ENCODE data around the gene DCPS.
A peak's percentile ranks its signal among the peaks of the same experiment; 100 is the strongest.

The DCPS gene

DNA sequence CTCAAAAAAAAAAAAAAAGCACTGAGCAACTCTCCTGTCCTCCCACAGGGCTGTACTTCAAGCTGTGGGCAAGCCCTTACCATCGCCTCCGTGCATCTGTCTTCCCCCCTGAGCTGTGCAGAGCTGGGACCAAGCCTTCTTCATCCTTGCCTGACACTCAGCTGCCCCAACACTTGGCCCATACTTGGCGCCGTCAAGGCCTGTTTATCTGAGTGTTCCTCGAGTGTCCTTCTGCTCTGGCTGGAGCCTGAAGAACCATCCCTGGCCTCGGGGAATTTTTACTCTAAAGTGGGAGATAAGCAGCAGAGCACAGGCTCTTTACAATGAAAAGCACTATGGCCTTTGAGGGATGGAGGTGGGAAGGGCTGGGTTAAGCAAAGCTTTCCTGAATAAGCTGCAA is 22.6 kb upstream of the DCPS start:
- Histone ChIP-seq H3K36me3 (ENCODE audit: control insufficient read depth in 1 of 2, insufficient read depth in 2 of 2, low read length in 2 of 2) (peaks cover 13% of the 10 kb centered on the region in 2 experiments), H2AFZ (ENCODE audit: insufficient read depth, low read length, poor library complexity) (no peak overlapping the region), H3K18ac (ENCODE audit: low read length) (no peak overlapping the region), H3K9ac (ENCODE audit: low read length) (no peak overlapping the region), H2BK5ac (ENCODE audit: low read depth, low read length, poor library complexity) (no peak overlapping the region), H3K4me1 (ENCODE audit: control insufficient read depth in 1 of 2, insufficient read depth in 2 of 2, low read length in 2 of 2) (peaks cover 6 to 17% of the 10 kb centered on the region in 2 experiments), H3K4me3 (ENCODE audit: low read depth, low read length) (no peak overlapping the region), H3K4ac (ENCODE audit: low read depth, low read length) (no peak overlapping the region), H4K12ac (ENCODE audit: low read depth, low read length) (no peak overlapping the region), H2BK120ac (ENCODE audit: insufficient read depth, low read length, poor library complexity) (no peak overlapping the region), H2BK12ac (ENCODE audit: low read length) (no peak overlapping the region), H3K9me3 (ENCODE audit: insufficient read depth, low read depth, low read length) (no peaks in the 10 kb centered on the region), H3K23ac (ENCODE audit: low read length) (no peak overlapping the region), H3K79me2 (ENCODE audit: control insufficient read depth, insufficient read depth, low read length, poor library complexity) (peaks cover 6% of the 10 kb centered on the region), H3K79me1 (ENCODE audit: low read length) (peaks cover 8% of the 10 kb centered on the region), H4K91ac (ENCODE audit: low read depth, low read length) (no peak overlapping the region), H2AK5ac (ENCODE audit: low read length) (no peak overlapping the region), H3K4me2 (ENCODE audit: low read length) (no peak overlapping the region), H3K14ac (ENCODE audit: low read length) (no peak overlapping the region), H3K27me3 (ENCODE audit: insufficient read depth, low read length) (no peaks in the 10 kb centered on the region), H3K27ac (ENCODE audit: low read depth, low read length) (no peak overlapping the region), H4K8ac (ENCODE audit: low read depth, low read length) (no peak overlapping the region)
- DNase-seq = no peak
- no CpG with 5 or more reads among the region's 6 CpGs for WGBS (ENCODE audit: extremely low coverage, insufficient coverage, insufficient read length)

DNA sequence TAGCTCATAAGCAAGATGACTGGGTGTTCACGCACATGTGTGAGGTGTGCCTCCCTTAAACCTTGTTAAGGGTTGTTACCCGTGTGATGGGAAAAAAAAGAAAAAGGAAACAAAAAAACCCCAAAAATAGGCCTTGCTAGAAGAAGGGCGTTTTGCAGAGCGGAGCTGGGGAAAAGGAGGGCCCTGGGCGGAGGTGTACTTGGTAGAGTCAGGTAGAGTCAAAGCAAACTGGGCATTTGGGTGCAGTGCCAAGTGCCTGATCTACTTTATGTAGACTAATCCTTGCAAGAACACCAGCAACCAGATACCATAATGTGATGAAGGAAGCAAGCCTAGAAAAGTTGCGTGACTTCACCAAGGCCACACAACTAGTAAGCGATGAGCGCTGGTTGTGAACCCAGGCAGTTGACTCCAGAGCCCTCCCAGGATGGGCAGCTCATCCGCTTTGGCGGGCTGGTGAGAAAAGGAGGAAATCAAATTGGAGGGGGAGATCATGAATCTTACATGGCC is 22.1 kb upstream of the DCPS start:
- H3K4me1 ChIP-seq (ENCODE audit: control insufficient read depth in 1 of 2, insufficient read depth in 2 of 2, low read length in 2 of 2) = peaks cover 6 to 17% of the 10 kb centered on the region in 2 experiments
- H3K14ac ChIP-seq (ENCODE audit: low read length) = no peak overlapping the region
- no peak overlapping the region for H3K23ac ChIP-seq (ENCODE audit: low read length)
- no peak overlapping the region for H2AK5ac ChIP-seq (ENCODE audit: low read length)
- no peaks in the 10 kb centered on the region for H3K27me3 ChIP-seq (ENCODE audit: insufficient read depth, low read length)
- H4K91ac ChIP-seq (ENCODE audit: low read depth, low read length) = no peak overlapping the region
- H3K36me3 ChIP-seq (ENCODE audit: control insufficient read depth in 1 of 2, insufficient read depth in 2 of 2, low read length in 2 of 2) = peaks cover 11 to 12% of the 10 kb centered on the region in 2 experiments
- H3K4me3 ChIP-seq (ENCODE audit: low read depth, low read length) = no peak overlapping the region
- no peak overlapping the region for H2AFZ ChIP-seq (ENCODE audit: insufficient read depth, low read length, poor library complexity)
- H3K4me2 ChIP-seq (ENCODE audit: low read length) = peak overlapping the region; percentile 62
- H3K4ac ChIP-seq (ENCODE audit: low read depth, low read length) = no peak overlapping the region
- H3K9me3 ChIP-seq (ENCODE audit: insufficient read depth, low read depth, low read length) = no peaks in the 10 kb centered on the region
- no peak overlapping the region for H3K9ac ChIP-seq (ENCODE audit: low read length)
- peaks cover 8% of the 10 kb centered on the region for H3K79me1 ChIP-seq (ENCODE audit: low read length)
- no CpG with 5 or more reads among the region's 10 CpGs for WGBS (ENCODE audit: extremely low coverage, insufficient coverage, insufficient read length)
- H2BK120ac ChIP-seq (ENCODE audit: insufficient read depth, low read length, poor library complexity) = no peak overlapping the region
- H3K27ac ChIP-seq (ENCODE audit: low read depth, low read length) = no peak overlapping the region
- no peak overlapping the region for H4K12ac ChIP-seq (ENCODE audit: low read depth, low read length)
- H2BK12ac ChIP-seq (ENCODE audit: low read length) = no peak overlapping the region
- no peak overlapping the region for H2BK5ac ChIP-seq (ENCODE audit: low read depth, low read length, poor library complexity)
- peaks cover 6% of the 10 kb centered on the region for H3K79me2 ChIP-seq (ENCODE audit: control insufficient read depth, insufficient read depth, low read length, poor library complexity)
- H3K18ac ChIP-seq (ENCODE audit: low read length) = no peak overlapping the region
- no peak for DNase-seq
- no peak overlapping the region for H4K8ac ChIP-seq (ENCODE audit: low read depth, low read length)

DNA sequence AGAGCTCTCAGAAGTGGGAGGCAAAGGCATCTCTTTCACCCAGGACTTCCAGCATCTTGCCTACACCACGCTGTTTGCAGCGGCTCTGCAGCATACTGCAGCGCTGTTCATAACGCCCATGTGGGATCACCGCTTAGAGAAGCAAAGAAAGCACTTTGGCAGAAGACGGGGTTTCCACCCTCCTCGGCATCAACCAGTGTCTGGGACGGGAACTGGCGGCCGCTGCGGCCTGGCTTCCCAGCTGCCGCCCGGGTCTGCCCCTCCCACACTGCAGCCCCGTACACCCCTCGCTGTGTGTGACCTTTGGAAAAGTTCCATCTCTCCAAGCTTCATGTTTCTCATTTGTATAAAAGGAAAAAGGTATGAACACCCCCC is 21.5 kb upstream of the DCPS start:
- Histone ChIP-seq H2BK12ac (ENCODE audit: low read length) (no peak overlapping the region), H2AFZ (ENCODE audit: insufficient read depth, low read length, poor library complexity) (peak overlapping the region; percentile 89), H3K79me1 (ENCODE audit: low read length) (peaks cover 8% of the 10 kb centered on the region), H3K9me3 (ENCODE audit: insufficient read depth, low read depth, low read length) (no peaks in the 10 kb centered on the region), H3K14ac (ENCODE audit: low read length) (peak overlapping the region; percentile 11), H4K12ac (ENCODE audit: low read depth, low read length) (peak overlapping the region; percentile 69), H3K27ac (ENCODE audit: low read depth, low read length) (no peak overlapping the region), H3K4me3 (ENCODE audit: low read depth, low read length) (peak overlapping the region; percentile 31), H2BK120ac (ENCODE audit: insufficient read depth, low read length, poor library complexity) (no peak overlapping the region), H4K8ac (ENCODE audit: low read depth, low read length) (peak overlapping the region; percentile 98), H2BK5ac (ENCODE audit: low read depth, low read length, poor library complexity) (no peak overlapping the region), H3K36me3 (ENCODE audit: control insufficient read depth in 1 of 2, insufficient read depth in 2 of 2, low read length in 2 of 2) (peaks cover 6% of the 10 kb centered on the region in 2 experiments), H3K23ac (ENCODE audit: low read length) (no peak overlapping the region), H3K9ac (ENCODE audit: low read length) (peak overlapping the region; percentile 15), H3K4ac (ENCODE audit: low read depth, low read length) (no peak overlapping the region), H3K18ac (ENCODE audit: low read length) (no peak overlapping the region), H3K79me2 (ENCODE audit: control insufficient read depth, insufficient read depth, low read length, poor library complexity) (peaks cover 6% of the 10 kb centered on the region), H3K4me2 (ENCODE audit: low read length) (peak overlapping the region; percentile 62), H3K27me3 (ENCODE audit: insufficient read depth, low read length) (no peaks in the 10 kb centered on the region), H3K4me1 (ENCODE audit: control insufficient read depth in 1 of 2, insufficient read depth in 2 of 2, low read length in 2 of 2) (peaks cover 6 to 17% of the 10 kb centered on the region in 2 experiments), H4K91ac (ENCODE audit: low read depth, low read length) (peak overlapping the region; percentile 36), H2AK5ac (ENCODE audit: low read length) (peak overlapping the region; percentile 20)
- WGBS (ENCODE audit: extremely low coverage, insufficient coverage, insufficient read length) = no CpG with 5 or more reads among the region's 15 CpGs
- peak in 1 of 2 donors; percentile 28 for DNase-seq

DNA sequence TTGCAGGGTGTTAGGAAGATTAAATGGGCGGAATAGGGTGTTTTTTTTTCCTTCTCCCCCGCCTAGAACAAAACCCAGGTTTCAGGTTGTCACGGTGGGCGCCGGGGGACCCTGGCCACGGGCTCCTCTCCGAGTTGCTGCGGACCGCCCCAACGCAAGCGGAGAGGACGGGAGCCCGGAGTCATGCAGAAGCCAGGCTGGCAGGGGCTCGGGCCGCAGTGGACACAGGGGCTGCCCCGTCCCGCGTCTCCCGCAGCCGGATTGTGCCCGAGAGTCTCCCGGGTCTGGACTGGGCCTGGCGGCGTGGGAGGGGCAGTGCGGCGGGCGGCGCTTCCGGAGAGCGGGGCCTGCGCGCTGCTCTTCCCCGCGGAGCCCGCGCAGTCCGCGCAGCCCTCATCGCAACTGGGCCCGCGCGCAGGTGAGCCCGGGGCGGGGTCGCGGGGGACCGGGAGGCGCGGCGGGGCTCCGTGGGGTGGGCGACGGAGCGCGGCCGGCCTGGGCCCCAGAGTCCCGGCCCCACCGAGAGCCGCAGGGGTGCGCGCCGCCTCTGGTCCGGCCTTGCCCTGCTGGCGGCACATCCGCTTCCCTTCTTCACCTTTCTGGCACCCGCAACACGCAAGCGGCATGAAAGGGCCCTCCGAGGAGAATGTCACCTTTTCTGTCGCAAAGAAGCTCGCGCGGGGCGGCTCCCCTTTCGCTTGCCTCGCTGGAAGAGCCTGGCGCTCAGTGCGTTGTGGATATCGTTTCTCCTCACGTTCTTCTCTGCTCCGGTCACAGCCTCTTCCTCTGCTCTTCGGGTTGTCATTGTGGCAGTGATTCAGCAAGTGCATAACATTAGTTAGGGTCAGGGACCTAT is 20.9 kb upstream of the DCPS start, which contains the start of gene TIRAP:
TSS of gene TIRAP (plus strand) at position 358 of the 856 bp plus-strand sequence. CDS start 7,802 bp downstream, outside the sequence.
- peak within 1 kb of the TSS; percentile 1 for H3K23ac ChIP-seq (ENCODE audit: low read length)
- no peaks in the 10 kb centered on the region for H3K9me3 ChIP-seq (ENCODE audit: insufficient read depth, low read depth, low read length)
- H3K36me3 ChIP-seq (ENCODE audit: control insufficient read depth in 1 of 2, insufficient read depth in 2 of 2, low read length in 2 of 2) = no peaks in the 10 kb centered on the region
- peaks cover 6 to 17% of the 10 kb centered on the region in 2 experiments for H3K4me1 ChIP-seq (ENCODE audit: control insufficient read depth in 1 of 2, insufficient read depth in 2 of 2, low read length in 2 of 2)
- H4K12ac ChIP-seq (ENCODE audit: low read depth, low read length) = peak within 1 kb of the TSS; percentile 98
- H2BK120ac ChIP-seq (ENCODE audit: insufficient read depth, low read length, poor library complexity) = peak within 1 kb of the TSS; percentile 60
- peak; percentile 39 to 66 for DNase-seq
- H4K91ac ChIP-seq (ENCODE audit: low read depth, low read length) = peak within 1 kb of the TSS; percentile 86
- peak within 1 kb of the TSS; percentile 91 for H3K4ac ChIP-seq (ENCODE audit: low read depth, low read length)
- H2BK12ac ChIP-seq (ENCODE audit: low read length) = peak within 1 kb of the TSS; percentile 52
- peak within 1 kb of the TSS; percentile 89 for H2AFZ ChIP-seq (ENCODE audit: insufficient read depth, low read length, poor library complexity)
- WGBS (ENCODE audit: extremely low coverage, insufficient coverage, insufficient read length) = no CpG with 5 or more reads among the region's 82 CpGs
- H3K4me2 ChIP-seq (ENCODE audit: low read length) = peak within 1 kb of the TSS; percentile 62
- H2AK5ac ChIP-seq (ENCODE audit: low read length) = peak within 1 kb of the TSS; percentile 91
- H3K18ac ChIP-seq (ENCODE audit: low read length) = peak within 1 kb of the TSS; percentile 94
- peaks cover 8% of the 10 kb centered on the region for H3K79me1 ChIP-seq (ENCODE audit: low read length)
- peak within 1 kb of the TSS; percentile 92 for H3K9ac ChIP-seq (ENCODE audit: low read length)
- no peaks in the 10 kb centered on the region for H3K27me3 ChIP-seq (ENCODE audit: insufficient read depth, low read length)
- H3K79me2 ChIP-seq (ENCODE audit: control insufficient read depth, insufficient read depth, low read length, poor library complexity) = peaks cover 6% of the 10 kb centered on the region
- H3K4me3 ChIP-seq (ENCODE audit: low read depth, low read length) = peak within 1 kb of the TSS; percentile 65
- H4K8ac ChIP-seq (ENCODE audit: low read depth, low read length) = peak within 1 kb of the TSS; percentile 98
- peak within 1 kb of the TSS; percentile 95 for H3K14ac ChIP-seq (ENCODE audit: low read length)
- H2BK5ac ChIP-seq (ENCODE audit: low read depth, low read length, poor library complexity) = peak within 1 kb of the TSS; percentile 45
- H3K27ac ChIP-seq (ENCODE audit: low read depth, low read length) = no peak within 1 kb of the TSS
